HEK293 (cell line): ENCODE measurements around the gene CTCFL.

Experiments used
- ZBTB20 ChIP-seq: fragments of 450-650 bp; formaldehyde crosslinking; IDR thresholded peaks from 2 replicates; pipeline ENCODE4 v1.5.1; 2016; ENCODE audit warnings: missing biosample characterization, missing genetic modification characterization
- ZNF660 ChIP-seq: fragments of 450-650 bp; IDR thresholded peaks from 2 replicates; pipeline ENCODE4 v1.5.1; 2018; ENCODE audit warnings: missing biosample characterization, mild to moderate bottlenecking, missing genetic modification characterization
- ZNF707 ChIP-seq: fragments of 450-650 bp; formaldehyde crosslinking; IDR thresholded peaks from 2 replicates; pipeline ENCODE4 v1.5.1; 2016; ENCODE audit warnings: missing biosample characterization, missing genetic modification characterization
- ZNF776 ChIP-seq: fragments of 450-650 bp; formaldehyde crosslinking; IDR thresholded peaks from 2 replicates; pipeline ENCODE4 v1.5.0; 2017; ENCODE audit warnings: missing biosample characterization, missing genetic modification characterization, borderline replicate concordance
- ZNF785 ChIP-seq: fragments of 450-650 bp; formaldehyde crosslinking; IDR thresholded peaks from 2 replicates; pipeline ENCODE4 v1.5.1; 2016; ENCODE audit warnings: missing biosample characterization, missing genetic modification characterization
- ZNF830 ChIP-seq: fragments of 450-650 bp; IDR thresholded peaks from 2 replicates; pipeline ENCODE4 v1.5.0; 2018; ENCODE audit warnings: missing biosample characterization, missing genetic modification characterization, low read depth, mild to moderate bottlenecking, moderate library complexity
- TF ChIP-seq, protein P1 (sequence below): fragments of 450-650 bp; formaldehyde crosslinking; IDR thresholded peaks from 2 replicates; pipeline ENCODE4 v1.5.1; 2016; ENCODE audit warnings: missing biosample characterization, missing genetic modification characterization
- TF ChIP-seq, protein P2 (sequence below): fragments of 450-650 bp; formaldehyde crosslinking; IDR thresholded peaks from 2 replicates; pipeline ENCODE4 v1.5.1; 2016; ENCODE audit warnings: missing biosample characterization, missing genetic modification characterization

DNA sequence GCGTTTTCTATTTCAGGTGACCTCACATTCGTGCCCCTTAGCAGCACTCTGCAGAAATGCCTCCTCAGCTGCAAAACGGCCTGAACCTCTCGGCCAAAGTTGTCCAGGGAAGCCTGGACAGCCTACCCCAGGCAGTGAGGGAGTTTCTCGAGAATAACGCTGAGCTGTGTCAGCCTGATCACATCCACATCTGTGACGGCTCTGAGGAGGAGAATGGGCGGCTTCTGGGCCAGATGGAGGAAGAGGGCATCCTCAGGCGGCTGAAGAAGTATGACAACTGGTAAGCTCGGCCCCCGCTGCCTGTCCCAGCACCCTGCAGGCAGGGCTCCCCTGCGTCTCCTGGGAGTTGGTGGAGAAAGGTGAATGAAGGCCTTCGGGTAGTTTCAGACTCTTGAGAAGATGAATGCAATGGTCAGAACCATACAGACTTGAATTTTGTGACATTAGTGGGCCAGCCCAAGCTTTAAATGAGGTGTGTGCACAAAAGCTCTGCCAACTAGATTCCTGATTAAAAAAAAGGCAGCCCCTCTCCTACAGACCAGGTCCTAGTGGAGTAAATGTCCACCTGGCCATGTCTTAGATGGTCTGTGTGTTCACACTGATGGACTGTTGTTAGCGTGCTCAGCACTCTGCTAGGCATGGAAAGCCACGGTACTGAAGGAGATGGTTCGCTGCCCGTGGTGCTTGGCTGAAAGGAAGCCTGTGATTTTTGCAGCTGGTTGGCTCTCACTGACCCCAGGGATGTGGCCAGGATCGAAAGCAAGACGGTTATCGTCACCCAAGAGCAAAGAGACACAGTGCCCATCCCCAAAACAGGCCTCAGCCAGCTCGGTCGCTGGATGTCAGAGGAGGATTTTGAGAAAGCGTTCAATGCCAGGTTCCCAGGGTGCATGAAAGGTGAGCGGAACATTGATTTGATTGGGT lies 36.7 kb upstream of the CTCFL start:
- TF ChIP-seq ZNF707 (tag by site-specific recombination), result no peak
- no peak for TF ChIP-seq ZBTB20
- TF ChIP-seq, protein P1, sequence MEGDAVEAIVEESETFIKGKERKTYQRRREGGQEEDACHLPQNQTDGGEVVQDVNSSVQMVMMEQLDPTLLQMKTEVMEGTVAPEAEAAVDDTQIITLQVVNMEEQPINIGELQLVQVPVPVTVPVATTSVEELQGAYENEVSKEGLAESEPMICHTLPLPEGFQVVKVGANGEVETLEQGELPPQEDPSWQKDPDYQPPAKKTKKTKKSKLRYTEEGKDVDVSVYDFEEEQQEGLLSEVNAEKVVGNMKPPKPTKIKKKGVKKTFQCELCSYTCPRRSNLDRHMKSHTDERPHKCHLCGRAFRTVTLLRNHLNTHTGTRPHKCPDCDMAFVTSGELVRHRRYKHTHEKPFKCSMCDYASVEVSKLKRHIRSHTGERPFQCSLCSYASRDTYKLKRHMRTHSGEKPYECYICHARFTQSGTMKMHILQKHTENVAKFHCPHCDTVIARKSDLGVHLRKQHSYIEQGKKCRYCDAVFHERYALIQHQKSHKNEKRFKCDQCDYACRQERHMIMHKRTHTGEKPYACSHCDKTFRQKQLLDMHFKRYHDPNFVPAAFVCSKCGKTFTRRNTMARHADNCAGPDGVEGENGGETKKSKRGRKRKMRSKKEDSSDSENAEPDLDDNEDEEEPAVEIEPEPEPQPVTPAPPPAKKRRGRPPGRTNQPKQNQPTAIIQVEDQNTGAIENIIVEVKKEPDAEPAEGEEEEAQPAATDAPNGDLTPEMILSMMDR (tag by site-specific recombination), result no peak
- no peak for TF ChIP-seq ZNF830 (tag by site-specific recombination)
- no peak for TF ChIP-seq ZNF785
- no peak for TF ChIP-seq ZNF660 (tag by site-specific recombination)
- no peak for TF ChIP-seq ZNF776
- TF ChIP-seq, protein P2, sequence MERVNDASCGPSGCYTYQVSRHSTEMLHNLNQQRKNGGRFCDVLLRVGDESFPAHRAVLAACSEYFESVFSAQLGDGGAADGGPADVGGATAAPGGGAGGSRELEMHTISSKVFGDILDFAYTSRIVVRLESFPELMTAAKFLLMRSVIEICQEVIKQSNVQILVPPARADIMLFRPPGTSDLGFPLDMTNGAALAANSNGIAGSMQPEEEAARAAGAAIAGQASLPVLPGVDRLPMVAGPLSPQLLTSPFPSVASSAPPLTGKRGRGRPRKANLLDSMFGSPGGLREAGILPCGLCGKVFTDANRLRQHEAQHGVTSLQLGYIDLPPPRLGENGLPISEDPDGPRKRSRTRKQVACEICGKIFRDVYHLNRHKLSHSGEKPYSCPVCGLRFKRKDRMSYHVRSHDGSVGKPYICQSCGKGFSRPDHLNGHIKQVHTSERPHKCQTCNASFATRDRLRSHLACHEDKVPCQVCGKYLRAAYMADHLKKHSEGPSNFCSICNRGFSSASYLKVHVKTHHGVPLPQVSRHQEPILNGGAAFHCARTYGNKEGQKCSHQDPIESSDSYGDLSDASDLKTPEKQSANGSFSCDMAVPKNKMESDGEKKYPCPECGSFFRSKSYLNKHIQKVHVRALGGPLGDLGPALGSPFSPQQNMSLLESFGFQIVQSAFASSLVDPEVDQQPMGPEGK (tag by site-specific recombination), result no peak
